ENCODE results near the gene NFKBIE. TPM values are rescaled to one million over a fixed set of nuclear protein-coding genes. Genes with fewer than 3 reads are reported as not detected.
A peak's percentile ranks its signal among the peaks of the same experiment; 100 is the strongest.
"Not testable (repeated sequence)": the region's sequence is repeated elsewhere in the genome, so short reads cannot be mapped to it uniquely, and the experiment has no call there.

The NFKBIE gene
- total RNA-seq (2022) (6.0 and 8.8 TPM in 2 replicates), Bru-seq, nascent RNA (percentile 50 among the genes with signal in this experiment), BruChase-seq, experiment 1, labeled RNA remaining after a 6-hour chase (percentile 37 among the genes with signal in this experiment), BruChase-seq, experiment 2, labeled RNA remaining after a 2-hour chase (percentile 46 among the genes with signal in this experiment)
- long read RNA-seq, transcript NFKBIE-201 (6 exons, 2,581 nt): major isoform, 19 of 22 reads
- long read RNA-seq, partial matches to known transcripts: 1 of 22 reads
- long read RNA-seq, other reads (novel, unspliced or antisense): 2 of 22 reads

DNA sequence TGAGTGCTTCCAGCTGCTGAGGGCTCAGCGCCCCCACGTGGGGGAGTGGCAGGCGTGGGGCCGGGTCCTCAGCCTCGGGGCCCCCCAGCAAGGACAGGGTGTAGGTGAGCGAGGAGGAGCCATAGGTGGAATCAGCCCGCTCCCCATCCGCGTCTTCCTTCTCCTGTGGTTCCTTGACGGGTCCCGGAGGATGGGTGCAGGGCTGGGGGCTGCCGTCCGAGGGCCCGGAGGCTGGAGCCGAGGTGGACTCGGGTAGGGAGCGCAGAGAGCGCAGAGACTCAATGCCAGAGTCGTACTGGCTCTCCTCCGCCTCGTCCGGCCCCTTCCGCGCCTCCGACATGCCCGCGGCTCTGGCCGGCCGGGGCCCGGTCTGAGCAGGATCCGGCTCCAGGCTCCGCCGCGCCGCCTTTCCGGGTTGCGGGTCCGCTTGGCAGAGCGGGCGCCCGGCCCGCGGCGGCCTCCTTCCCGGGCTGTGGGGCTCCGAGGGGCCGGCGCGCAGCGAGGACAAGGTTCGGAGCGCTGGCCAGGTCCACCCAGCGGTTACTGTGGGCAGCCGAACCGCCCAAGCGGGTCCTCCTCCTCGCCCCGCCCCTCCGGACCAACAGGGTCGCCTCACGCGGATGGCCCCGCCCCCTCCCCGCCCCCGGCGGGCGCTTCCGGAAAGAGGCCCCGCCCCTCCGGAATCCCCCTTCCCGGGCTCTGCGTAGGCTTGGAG is at the start of gene NFKBIE:
Gene NFKBIE (minus strand): TSS at position 545 of the 715 bp plus-strand sequence. CDS start 205 bp downstream, at position 340.
- Mint-ChIP-seq H3K4me3 (ENCODE audit: unreplicated experiment) (peak within 1 kb of the TSS; percentile 91), H3K4me1 (ENCODE audit: insufficient read depth, unreplicated experiment) (peaks cover 23% of the 10 kb centered on the region), H3K9me3 (ENCODE audit: unreplicated experiment) (no peaks in the 10 kb centered on the region), H3K27ac (ENCODE audit: low read depth, unreplicated experiment) (peak within 1 kb of the TSS; percentile 77), H3K36me3 (ENCODE audit: insufficient read depth, unreplicated experiment) (no peaks in the 10 kb centered on the region), H3K27me3 (ENCODE audit: insufficient read depth, unreplicated experiment) (peaks cover 9% of the 10 kb centered on the region)
- DNase-seq (ENCODE audit: unreplicated experiment): peak; percentile 92
- POLR2A ChIA-PET: interaction anchor here (1.3 to 3.3 kb wide), 4 partner anchors 8 to 74 kb away, joined by 3 to 25 read pairs (median 7); partner anchors contain the start of gene HSP90AB1
- no peak for TF ChIP-seq CTCF (IDR thresholded peaks at IDR 0.05; ENCODE audit: unreplicated experiment)
- TSS peak; percentile 73 for BruUV-seq (replicated peaks)
- intact Hi-C loops (cut with micrococcal nuclease): loop anchor here (2.0 to 5.0 kb wide), 2 partner anchors 48 to 192 kb away; partner anchors contain the start of gene AARS2
- CTCF ChIA-PET: interaction anchor here (0.7 to 5.8 kb wide), 8 partner anchors 8 to 76 kb away, joined by 3 to 214 read pairs (median 5); partner anchors contain the start of gene SLC35B2

- peaks cover 13% of the 10 kb centered on the region for H3K36me3 Mint-ChIP-seq (ENCODE audit: insufficient read depth, unreplicated experiment)
- POLR2A ChIA-PET: interaction anchor here (0.7 kb wide), 2 partner anchors 24 to 67 kb away, joined by 3 to 4 read pairs; no protein-coding TSS in a partner anchor
- CTCF ChIA-PET: interaction anchor here (0.6 to 1.6 kb wide), 9 partner anchors 10 to 151 kb away, joined by 3 to 15 read pairs (median 4); no protein-coding TSS in a partner anchor
- H3K9me3 Mint-ChIP-seq (ENCODE audit: unreplicated experiment); H3K4me3 Mint-ChIP-seq (ENCODE audit: unreplicated experiment); H3K27ac Mint-ChIP-seq (ENCODE audit: low read depth, unreplicated experiment); intact Hi-C loops (cut with micrococcal nuclease); DNase-seq (ENCODE audit: unreplicated experiment); BruUV-seq (replicated peaks): not testable (repeated sequence)
- peaks cover 14% of the 10 kb centered on the region for H3K4me1 Mint-ChIP-seq (ENCODE audit: insufficient read depth, unreplicated experiment)
- peaks cover 38% of the 10 kb centered on the region for H3K27me3 Mint-ChIP-seq (ENCODE audit: insufficient read depth, unreplicated experiment)
Measured at GRCh38 chr6:44314657-44315056, 49.3 kb upstream of the NFKBIE start.

DNA sequence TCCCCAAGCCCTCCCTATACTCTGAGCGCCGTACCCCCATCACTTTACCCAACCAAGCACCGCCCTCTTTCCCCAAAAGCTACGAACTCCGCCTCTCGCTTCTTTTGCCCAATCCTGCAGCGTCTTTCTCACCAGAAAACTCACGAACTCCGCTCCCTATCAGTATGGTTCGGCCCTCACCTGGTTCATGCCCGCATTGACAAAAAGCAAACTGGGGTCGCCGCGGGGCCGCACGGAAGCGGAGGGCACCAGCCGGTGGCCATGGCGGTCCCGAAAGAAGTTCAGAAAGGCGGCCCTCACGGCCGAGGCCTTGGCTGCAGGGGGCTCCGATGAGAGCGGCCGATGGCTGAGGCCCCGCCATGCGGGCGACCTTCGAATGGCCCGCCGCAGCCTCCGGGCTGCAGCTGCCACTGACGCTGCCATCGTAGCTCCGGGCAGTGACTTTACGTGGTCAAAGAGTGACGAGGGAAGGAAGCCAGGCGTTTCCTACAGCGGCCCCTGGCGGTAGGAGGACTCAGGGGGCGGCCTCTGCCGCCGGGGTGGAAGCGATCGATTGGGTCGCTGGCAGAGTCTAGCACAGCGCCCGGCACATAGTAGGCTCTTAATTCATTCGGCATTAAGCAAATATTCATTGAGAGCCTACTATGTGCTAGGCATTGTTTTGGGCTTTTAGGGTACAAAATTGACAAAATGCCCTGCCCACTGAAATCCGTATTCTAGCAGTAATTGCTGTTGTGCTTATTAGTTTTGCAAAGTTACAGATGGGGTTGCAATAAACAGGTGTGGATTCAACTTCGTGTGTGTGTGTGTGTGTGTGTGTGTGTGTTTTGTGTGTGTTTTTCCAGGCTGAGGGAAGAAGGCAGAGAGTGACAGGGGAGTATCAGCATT is 47.8 kb upstream of the NFKBIE start, which contains the start of gene AARS2:
Gene AARS2 (minus strand): TSS at position 447 of the 888 bp plus-strand sequence. CDS start 24 bp downstream, at position 423.
- Mint-ChIP-seq H3K4me1 (ENCODE audit: insufficient read depth, unreplicated experiment) (peaks cover 25% of the 10 kb centered on the region), H3K27ac (ENCODE audit: low read depth, unreplicated experiment) (peak within 1 kb of the TSS; percentile 94), H3K4me3 (ENCODE audit: unreplicated experiment) (peak within 1 kb of the TSS; percentile 98), H3K9me3 (ENCODE audit: unreplicated experiment) (no peaks in the 10 kb centered on the region), H3K27me3 (ENCODE audit: insufficient read depth, unreplicated experiment) (peaks cover 23% of the 10 kb centered on the region), H3K36me3 (ENCODE audit: insufficient read depth, unreplicated experiment) (peaks cover 28% of the 10 kb centered on the region)
- POLR2A ChIA-PET: interaction anchor here (0.6 to 1.8 kb wide), 12 partner anchors 10 to 181 kb away, joined by 3 to 11 read pairs (median 4); partner anchors contain the start of genes CDC5L, HSP90AB1 and SLC35B2
- DNase-seq (ENCODE audit: unreplicated experiment): peak; percentile 83
- TF ChIP-seq CTCF (IDR thresholded peaks at IDR 0.05; ENCODE audit: unreplicated experiment): peak; percentile 96
- CTCF ChIA-PET: interaction anchor here (0.5 to 2.9 kb wide), 25 partner anchors 8 to 1151 kb away, joined by 3 to 15 read pairs (median 4); partner anchors contain the start of genes SLC35B2 and SPATS1
- intact Hi-C loops (cut with micrococcal nuclease): loop anchor here (2.0 kb wide), 1 partner anchor 48 kb away; the partner anchor contains the start of gene NFKBIE
- no TSS peak for BruUV-seq (replicated peaks)

- ChIA-PET POLR2A (interaction anchor here (1.0 to 1.8 kb wide), 4 partner anchors 44 to 92 kb away, joined by 3 to 11 read pairs (median 6); partner anchors contain the start of genes CDC5L and SLC35B2), CTCF (interaction anchor here (1.3 to 3.7 kb wide), 9 partner anchors 8 to 77 kb away, joined by 3 to 19 read pairs (median 4); no protein-coding TSS in a partner anchor)
- H3K4me3 Mint-ChIP-seq (ENCODE audit: unreplicated experiment): peak overlapping the region; percentile 98
- H3K27ac Mint-ChIP-seq (ENCODE audit: low read depth, unreplicated experiment): peak overlapping the region; percentile 94
- H3K9me3 Mint-ChIP-seq (ENCODE audit: unreplicated experiment): no peaks in the 10 kb centered on the region
- intact Hi-C loops (cut with micrococcal nuclease): loop anchor here (2.0 kb wide), 1 partner anchor 47 kb away; the partner anchor contains the start of gene NFKBIE
- BruUV-seq (replicated peaks): no TSS peak
- DNase-seq (ENCODE audit: unreplicated experiment): no peak
- peaks cover 11% of the 10 kb centered on the region for H3K27me3 Mint-ChIP-seq (ENCODE audit: insufficient read depth, unreplicated experiment)
- H3K4me1 Mint-ChIP-seq (ENCODE audit: insufficient read depth, unreplicated experiment): peaks cover 25% of the 10 kb centered on the region
- peaks cover 37% of the 10 kb centered on the region for H3K36me3 Mint-ChIP-seq (ENCODE audit: insufficient read depth, unreplicated experiment)
- TF ChIP-seq CTCF (IDR thresholded peaks at IDR 0.05; ENCODE audit: unreplicated experiment): no peak
Measured at GRCh38 chr6:44311767-44312166, 46.4 kb upstream of the NFKBIE start.
